ENCODE data around the gene MACROD2.

The MACROD2 gene

GRCh38 chr20:16020971-16021370, 2025.7 kb downstream of the MACROD2 start:
- no peak for DNase-seq

GRCh38 chr20:16025084-16025483, 2029.8 kb downstream of the MACROD2 start:
- no peak for DNase-seq

- DNase-seq = no peak
These were observed 2032.4 kb downstream of the MACROD2 start for GRCh38 chr20:16027686-16028085.

- DNase-seq = no peak
These were observed 2033.6 kb downstream of the MACROD2 start for GRCh38 chr20:16028923-16029322.

GRCh38 chr20:16030253-16030652, 2034.9 kb downstream of the MACROD2 start:
- no peak for DNase-seq

- no peak for DNase-seq
These were observed 2040.3 kb downstream of the MACROD2 start for GRCh38 chr20:16035576-16035975.

- DNase-seq = no peak
These were observed 2041.0 kb downstream of the MACROD2 start for GRCh38 chr20:16036331-16036730.

- DNase-seq = no peak
These were observed 2045.4 kb downstream of the MACROD2 start for GRCh38 chr20:16040742-16041141.

GRCh38 chr20:16042731-16043130, 2047.4 kb downstream of the MACROD2 start:
- no peak for DNase-seq

- DNase-seq = no peak
These were observed 2048.6 kb downstream of the MACROD2 start for GRCh38 chr20:16043931-16044330.

GRCh38 chr20:16048876-16049275, 2053.6 kb downstream of the MACROD2 start:
- no peak for DNase-seq

GRCh38 chr20:16049529-16050093, 2054.3 kb downstream of the MACROD2 start:
- no peak for DNase-seq

- no peak for DNase-seq
These were observed 2055.1 kb downstream of the MACROD2 start for GRCh38 chr20:16050366-16050765.

- no peak for DNase-seq
These were observed 2056.7 kb downstream of the MACROD2 start for GRCh38 chr20:16051968-16052367.

GRCh38 chr20:16052456-16052855, 2057.1 kb downstream of the MACROD2 start:
- DNase-seq = no peak

- no peak for DNase-seq
These were observed 2059.7 kb downstream of the MACROD2 start for GRCh38 chr20:16054985-16055384.

- DNase-seq = no peak
These were observed 2062.3 kb downstream of the MACROD2 start for GRCh38 chr20:16057651-16058050.

GRCh38 chr20:16058268-16058667, 2063.0 kb downstream of the MACROD2 start:
- DNase-seq = no peak

- no peak for DNase-seq
These were observed 2064.5 kb downstream of the MACROD2 start for GRCh38 chr20:16059841-16060240.

GRCh38 chr20:16061351-16061750, 2066.0 kb downstream of the MACROD2 start:
- no peak for DNase-seq

GRCh38 chr20:16062661-16063581, 2067.6 kb downstream of the MACROD2 start:
- DNase-seq = no peak

GRCh38 chr20:16063881-16064280, 2068.6 kb downstream of the MACROD2 start:
- DNase-seq = no peak

- DNase-seq = no peak
These were observed 2069.8 kb downstream of the MACROD2 start for GRCh38 chr20:16064989-16065707.

GRCh38 chr20:16066571-16066970, 2071.3 kb downstream of the MACROD2 start:
- DNase-seq = no peak

Data from T-helper 1 cell (primary cell).